Muscle layer of colon (tissue), 2 donors: ENCODE measurements around the gene NIP7.

Experiments used
- H3K27ac ChIP-seq: one replicate; pipeline ENCODE4 v1.7.0; 2013; ENCODE audit warnings: low read depth, mild to moderate bottlenecking, low read length, moderate library complexity
- H3K27me3 ChIP-seq, 2 donors: one replicate each; pipeline ENCODE4 v1.7.0; 2013; ENCODE audit warnings: low read length in 2 of 2, mild to moderate bottlenecking in 2 of 2; ENCODE audit not compliant: insufficient read depth in 2 of 2, control insufficient read depth in 1 of 2
- H3K36me3 ChIP-seq: one replicate; pipeline ENCODE4 v1.7.0; 2013; ENCODE audit warnings: mild to moderate bottlenecking, low read length; ENCODE audit not compliant: insufficient read depth
- H3K4me1 ChIP-seq: one replicate; pipeline ENCODE4 v1.7.0; 2013; ENCODE audit warnings: mild to moderate bottlenecking, low read length; ENCODE audit not compliant: insufficient read depth
- H3K4me3 ChIP-seq, 2 donors: one replicate each; pipeline ENCODE4 v1.7.0; 2013; ENCODE audit warnings: low read length in 2 of 2, low read depth in 1 of 2, mild to moderate bottlenecking in 1 of 2, moderate library complexity in 1 of 2
- H3K9ac ChIP-seq: one replicate; pipeline ENCODE4 v1.7.0; 2013; ENCODE audit warnings: low read length
- H3K9me3 ChIP-seq: one replicate; pipeline ENCODE4 v1.7.0; 2013; ENCODE audit warnings: mild to moderate bottlenecking, low read length
- donor health status: abdominal sarcoma.
- donor health status: Adenocarcinoma of cecum.

NIP7 gene

DNA sequence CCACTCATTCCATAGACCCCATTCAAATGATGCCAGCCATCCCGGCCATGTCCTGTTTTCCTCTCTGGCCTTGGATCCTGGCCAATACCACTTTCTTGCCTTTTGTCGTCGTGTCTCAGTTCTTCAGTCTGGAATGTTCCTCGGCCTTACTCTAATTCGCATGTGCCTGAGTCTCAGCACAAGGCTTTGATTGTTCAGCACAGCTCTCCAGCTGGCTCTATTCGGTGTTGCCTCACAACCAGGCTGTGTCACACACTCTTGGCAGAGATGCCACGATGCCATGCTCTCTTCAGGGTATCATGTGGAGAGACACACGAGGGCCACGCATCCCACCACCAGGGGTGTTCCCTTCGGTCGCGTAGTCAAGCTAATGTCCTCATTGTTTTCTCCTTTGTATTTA, 30.3 kb upstream of the NIP7 start:
- Histone ChIP-seq H3K9me3 (no peaks in the 10 kb centered on the region), H3K27me3 (no peaks in the 10 kb centered on the region), H3K36me3 (peaks cover 4% of the 10 kb centered on the region), H3K9ac (no peak overlapping the region), H3K4me1 (peaks cover 6% of the 10 kb centered on the region), H3K27ac (no peak overlapping the region), H3K4me3 (no peak overlapping the region)

DNA sequence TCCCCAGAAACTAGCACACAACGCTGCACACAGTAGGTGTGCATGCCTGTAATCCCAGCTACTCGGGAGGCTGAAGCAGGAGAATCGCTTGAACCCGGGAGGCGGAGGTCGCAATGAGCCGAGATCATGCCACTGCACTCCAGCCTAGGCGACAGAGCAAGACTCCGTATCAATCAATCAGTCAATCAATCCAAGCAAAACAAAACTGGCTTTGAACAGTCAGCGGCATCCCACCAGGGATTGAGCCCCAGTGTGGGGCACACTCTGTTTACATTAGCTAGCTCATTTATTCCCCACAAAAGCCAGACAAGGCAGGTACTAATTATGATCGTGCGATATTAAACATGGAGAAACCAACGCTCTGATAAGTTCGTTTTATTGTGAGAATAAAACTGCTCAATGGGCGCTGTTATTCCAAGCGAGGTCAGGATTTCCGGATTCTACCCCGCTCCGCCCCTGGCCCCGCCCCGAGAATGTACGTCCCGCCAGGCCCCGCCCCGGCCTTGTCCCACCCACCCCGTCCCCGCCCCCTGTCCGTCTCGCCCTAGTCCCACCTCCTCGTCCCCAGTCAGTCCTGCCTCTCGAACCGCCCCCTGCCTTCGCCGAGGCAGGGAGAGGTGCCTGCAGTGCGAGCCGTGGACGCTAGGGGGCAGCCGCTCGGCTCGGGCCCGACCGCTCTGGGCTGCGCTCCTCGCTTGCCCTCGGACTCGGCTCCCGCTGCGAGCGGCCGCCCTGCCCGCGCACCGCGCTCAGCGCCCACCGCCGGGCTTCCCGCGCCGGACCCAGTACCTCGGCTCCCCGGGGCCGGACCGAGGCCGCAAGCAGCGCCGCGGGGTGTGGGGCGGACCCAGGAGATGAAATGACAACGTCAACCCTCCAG, 28.7 kb upstream of the NIP7 start, which contains the start of gene VPS4A:
VPS4A (plus strand) TSS at position 698 of the 880 bp plus-strand sequence; CDS start at position 860, 162 bp downstream.
- Histone ChIP-seq H3K9ac (peak within 1 kb of the TSS; percentile 62), H3K4me3 (peak within 1 kb of the TSS; percentile 59 to 98), H3K27me3 (no peaks in the 10 kb centered on the region), H3K9me3 (no peaks in the 10 kb centered on the region), H3K4me1 (peaks cover 6% of the 10 kb centered on the region), H3K36me3 (peaks cover 18% of the 10 kb centered on the region), H3K27ac (peak within 1 kb of the TSS; percentile 86)

DNA sequence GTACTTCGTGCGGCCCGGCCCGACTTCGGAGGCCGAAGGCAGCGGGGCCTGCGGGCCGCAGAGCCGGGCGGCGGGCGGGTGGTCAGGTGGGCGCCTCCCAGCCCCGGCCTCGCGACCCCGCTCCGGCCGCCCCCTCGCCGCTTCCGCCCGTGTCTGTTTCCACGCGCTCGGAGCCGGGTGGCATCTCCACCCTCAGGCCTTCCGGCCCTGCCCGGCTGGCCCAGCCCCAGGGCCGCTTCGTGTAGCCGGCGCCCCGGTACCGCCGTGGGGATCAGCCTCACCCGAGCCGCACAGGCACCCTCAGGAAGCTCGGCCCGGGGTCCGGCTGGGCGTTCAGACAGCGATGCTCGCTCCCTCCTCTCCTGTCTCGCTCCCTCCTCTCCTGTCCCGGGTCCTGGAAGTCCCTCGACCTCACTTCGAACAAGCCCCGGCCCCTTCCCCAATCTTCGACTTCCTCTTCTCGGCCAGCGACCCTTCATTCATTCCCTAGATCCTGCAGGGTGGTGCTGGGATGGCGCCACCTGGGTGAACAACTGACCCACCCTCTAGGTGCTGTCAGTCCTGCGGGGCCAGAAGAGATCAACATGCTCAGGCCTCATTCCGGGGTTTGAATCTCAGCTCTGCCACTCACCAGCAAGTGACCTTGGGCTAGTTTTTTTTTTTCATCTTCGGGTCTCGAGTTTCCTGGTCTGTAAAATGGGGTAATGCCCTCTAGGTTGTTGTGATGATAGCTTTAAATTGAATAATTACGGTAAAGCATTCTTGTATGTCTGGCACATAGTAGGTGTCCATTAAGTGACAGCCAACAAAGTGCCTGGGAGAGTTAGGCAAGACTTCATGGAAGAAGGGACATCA, 27.8 kb upstream of the NIP7 start:
- Histone ChIP-seq H3K36me3 (peaks cover 27% of the 10 kb centered on the region), H3K27me3 (no peaks in the 10 kb centered on the region), H3K9ac (peak overlapping the region; percentile 62), H3K27ac (peak overlapping the region; percentile 86), H3K4me1 (peaks cover 6% of the 10 kb centered on the region), H3K9me3 (no peaks in the 10 kb centered on the region), H3K4me3 (peak overlapping the region; percentile 52 to 98)

DNA sequence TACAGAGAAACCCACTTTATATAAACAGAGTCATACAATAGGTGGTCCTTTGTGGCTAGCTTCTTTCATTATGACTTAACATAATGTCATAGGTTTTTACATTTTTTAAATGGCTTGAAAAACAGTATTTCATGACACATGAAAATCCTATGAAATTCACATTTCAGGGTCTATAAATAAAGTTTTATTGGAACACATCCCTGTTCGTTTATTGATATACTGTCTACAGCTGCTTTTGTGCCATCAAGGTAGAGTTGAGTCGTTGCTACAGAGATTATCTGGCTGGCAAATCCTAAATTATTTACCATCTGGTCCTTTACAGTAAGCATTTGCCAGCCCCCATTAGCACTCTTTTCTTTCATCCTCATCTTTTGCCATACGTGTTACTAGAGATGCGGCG, 26.1 kb upstream of the NIP7 start:
- no peak overlapping the region for H3K9ac ChIP-seq
- no peak overlapping the region for H3K4me3 ChIP-seq
- H3K9me3 ChIP-seq = no peaks in the 10 kb centered on the region
- no peak overlapping the region for H3K27ac ChIP-seq
- peaks cover 38% of the 10 kb centered on the region for H3K36me3 ChIP-seq
- peaks cover 6% of the 10 kb centered on the region for H3K4me1 ChIP-seq
- no peaks in the 10 kb centered on the region for H3K27me3 ChIP-seq

DNA sequence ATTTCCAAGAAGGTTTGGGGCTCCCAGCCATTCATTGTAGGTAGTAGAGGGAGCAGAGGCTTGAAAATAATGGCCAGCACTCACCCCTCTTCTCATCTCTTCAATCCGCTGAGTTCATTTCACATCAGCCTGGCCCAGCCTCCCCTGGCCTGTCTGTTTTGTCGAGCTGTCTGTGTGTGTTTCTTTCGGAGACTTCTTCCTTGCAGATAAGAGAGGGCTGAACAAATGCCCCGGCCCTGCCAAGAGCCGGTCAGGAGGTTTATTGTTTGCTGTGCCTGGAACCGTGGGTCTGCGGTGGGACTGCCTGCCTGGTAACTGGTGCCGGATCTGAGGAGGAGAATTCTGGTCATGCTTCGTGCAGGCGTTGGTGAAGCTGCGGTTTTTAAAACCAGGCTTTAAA, 25.0 kb upstream of the NIP7 start:
- Histone ChIP-seq H3K4me3 (no peak overlapping the region), H3K4me1 (peaks cover 6% of the 10 kb centered on the region), H3K27me3 (no peaks in the 10 kb centered on the region), H3K36me3 (peaks cover 49% of the 10 kb centered on the region), H3K9me3 (no peaks in the 10 kb centered on the region), H3K27ac (no peak overlapping the region), H3K9ac (no peak overlapping the region)

DNA sequence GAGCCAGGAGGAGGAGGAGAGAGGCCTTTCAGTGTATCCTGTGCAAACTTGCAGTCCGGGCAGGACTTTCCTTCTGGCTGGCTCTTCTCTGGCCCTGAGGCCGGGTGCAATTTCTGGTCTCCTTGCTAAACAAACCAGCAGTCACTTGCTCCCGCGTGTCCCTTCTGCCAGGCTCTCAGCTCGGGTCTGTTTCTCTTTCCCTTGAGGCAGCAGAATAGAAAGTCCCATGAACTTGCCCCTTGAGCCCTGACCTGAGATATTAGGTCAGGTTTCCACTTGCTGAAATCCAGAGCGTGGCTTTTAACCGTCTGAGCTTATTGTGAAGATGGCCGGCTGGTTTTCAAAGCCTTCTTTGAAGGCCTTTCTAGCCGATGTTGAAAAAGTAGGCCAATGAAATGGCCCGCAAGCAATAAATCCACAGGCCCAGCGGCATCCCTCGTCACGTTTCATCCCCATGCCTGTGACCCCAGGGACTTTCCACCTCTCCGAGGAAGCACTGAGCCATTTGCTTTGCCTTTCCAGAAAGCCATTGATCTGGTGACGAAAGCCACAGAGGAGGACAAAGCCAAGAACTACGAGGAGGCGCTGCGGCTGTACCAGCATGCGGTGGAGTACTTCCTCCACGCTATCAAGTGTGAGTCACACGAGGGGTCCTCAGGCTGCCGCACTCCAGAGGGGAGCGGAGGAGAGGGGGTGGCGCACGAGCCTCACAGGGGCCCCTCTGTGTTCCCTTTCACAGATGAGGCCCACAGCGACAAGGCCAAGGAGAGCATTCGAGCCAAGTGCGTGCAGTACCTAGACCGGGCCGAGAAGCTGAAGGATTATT, 23.9 kb upstream of the NIP7 start:
- Histone ChIP-seq H3K27ac (no peak overlapping the region), H3K36me3 (peaks cover 61% of the 10 kb centered on the region), H3K4me1 (peaks cover 6% of the 10 kb centered on the region), H3K9ac (no peak overlapping the region), H3K9me3 (no peaks in the 10 kb centered on the region), H3K4me3 (no peak overlapping the region), H3K27me3 (no peaks in the 10 kb centered on the region)

DNA sequence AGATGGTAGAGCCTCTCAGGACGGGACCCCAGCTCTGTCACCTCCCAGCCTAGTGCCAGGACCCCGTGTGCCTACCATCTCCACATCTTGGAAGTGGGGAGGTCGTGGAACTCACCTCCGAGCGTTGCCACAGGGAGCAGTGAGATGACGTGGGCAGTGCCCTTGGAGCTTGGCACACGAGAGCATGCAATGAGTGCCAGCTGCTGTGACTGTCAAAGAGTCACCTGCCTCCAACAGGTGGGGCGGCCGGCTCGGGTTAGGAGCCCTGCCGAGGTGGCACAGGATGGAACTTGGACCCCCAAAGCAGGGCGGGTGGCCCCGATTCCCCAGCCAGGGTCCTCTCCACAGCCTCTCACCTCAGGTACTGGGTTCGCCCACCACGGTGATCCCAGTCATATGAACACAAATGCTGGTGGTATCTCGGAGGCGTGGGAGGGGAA, 23.0 kb upstream of the NIP7 start:
- H3K4me3 ChIP-seq = no peak overlapping the region

DNA sequence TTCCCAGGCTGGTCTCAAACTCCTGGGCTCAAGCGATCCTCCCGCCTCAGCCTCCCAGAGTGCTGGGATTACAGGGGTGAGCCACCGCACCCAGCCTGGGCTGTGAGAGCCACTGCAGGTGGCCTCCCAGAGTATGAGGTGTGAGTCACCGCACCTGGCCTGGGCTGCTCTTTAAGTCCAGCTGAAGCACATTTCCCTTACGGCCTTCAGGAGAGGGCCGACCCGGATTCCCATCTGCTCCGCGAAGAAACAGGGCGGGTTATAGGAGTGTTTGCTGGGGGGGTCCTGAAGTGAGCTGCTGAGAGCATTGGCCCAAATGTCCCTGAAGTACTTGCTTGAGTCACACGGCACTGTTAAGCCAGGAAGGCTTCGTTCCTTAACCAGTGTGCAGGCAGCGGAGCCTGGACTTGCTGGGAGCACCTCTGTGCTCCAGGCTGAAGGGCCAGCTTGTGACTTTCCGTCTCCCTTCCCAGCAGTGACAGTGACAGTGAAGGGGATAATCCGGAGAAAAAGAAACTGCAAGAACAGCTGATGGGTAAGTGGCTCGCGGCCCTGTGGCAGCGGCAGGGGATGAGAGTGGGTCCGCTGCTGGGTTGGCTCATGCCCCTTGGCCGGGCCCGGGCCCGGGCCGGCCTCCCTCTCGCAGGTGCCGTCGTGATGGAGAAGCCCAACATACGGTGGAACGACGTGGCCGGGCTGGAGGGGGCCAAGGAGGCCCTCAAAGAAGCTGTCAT, 21.2 kb upstream of the NIP7 start:
- H3K36me3 ChIP-seq = peaks cover 87% of the 10 kb centered on the region
- no peak overlapping the region for H3K4me3 ChIP-seq
- no peak overlapping the region for H3K9ac ChIP-seq
- no peaks in the 10 kb centered on the region for H3K4me1 ChIP-seq
- H3K9me3 ChIP-seq = no peaks in the 10 kb centered on the region
- H3K27me3 ChIP-seq = no peaks in the 10 kb centered on the region
- no peak overlapping the region for H3K27ac ChIP-seq

More for the DNA sequence above, 23.0 kb upstream of the NIP7 start:
- Histone ChIP-seq H3K9ac (no peak overlapping the region), H3K4me1 (peaks cover 6% of the 10 kb centered on the region), H3K27me3 (no peaks in the 10 kb centered on the region), H3K36me3 (peaks cover 70% of the 10 kb centered on the region), H3K9me3 (no peaks in the 10 kb centered on the region), H3K27ac (no peak overlapping the region)

DNA sequence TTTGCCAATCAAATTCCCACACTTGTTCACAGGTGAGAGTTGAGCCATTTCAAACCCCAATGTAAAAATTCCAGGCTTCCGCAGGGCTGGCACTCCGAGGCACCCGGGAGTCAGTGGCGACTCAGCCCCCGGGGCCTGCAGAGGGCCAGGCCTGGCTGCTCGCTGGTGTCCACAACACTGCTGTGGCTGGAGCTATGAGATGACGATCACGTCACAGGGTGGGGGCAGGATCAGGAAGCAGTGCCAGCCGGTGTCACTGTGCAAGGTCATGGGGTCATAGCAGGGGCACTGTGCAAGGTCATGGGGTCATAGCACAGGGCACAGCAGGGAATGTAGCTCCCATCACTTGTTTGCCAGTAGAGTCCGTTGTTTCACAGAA, 20.7 kb upstream of the NIP7 start:
- no peaks in the 10 kb centered on the region for H3K4me1 ChIP-seq
- H3K36me3 ChIP-seq = peaks cover 92% of the 10 kb centered on the region

DNA sequence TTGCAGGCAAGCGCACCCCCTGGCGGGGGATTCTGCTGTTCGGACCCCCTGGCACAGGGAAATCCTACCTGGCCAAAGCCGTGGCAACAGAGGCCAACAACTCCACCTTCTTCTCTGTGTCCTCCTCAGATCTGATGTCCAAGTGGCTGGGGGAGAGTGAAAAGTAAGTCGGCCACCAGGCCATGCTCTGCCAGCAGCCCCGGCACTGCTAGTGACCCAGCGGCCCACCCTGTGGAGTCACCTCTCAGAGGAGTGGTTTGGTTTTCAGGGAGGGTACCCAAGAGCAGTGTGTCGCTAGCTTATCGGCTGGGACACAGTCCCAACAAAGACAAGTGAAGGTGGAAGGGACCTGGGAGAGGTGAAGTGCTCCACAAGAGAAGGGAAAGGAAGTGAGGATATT, 20.2 kb upstream of the NIP7 start:
- no peaks in the 10 kb centered on the region for H3K9me3 ChIP-seq

More for the DNA sequence above, 20.7 kb upstream of the NIP7 start:
- no peak overlapping the region for H3K4me3 ChIP-seq
- H3K9ac ChIP-seq = no peak overlapping the region
- no peaks in the 10 kb centered on the region for H3K9me3 ChIP-seq
- H3K27me3 ChIP-seq = no peaks in the 10 kb centered on the region
- no peak overlapping the region for H3K27ac ChIP-seq

More for the DNA sequence above, 20.2 kb upstream of the NIP7 start:
- H3K27me3 ChIP-seq = no peaks in the 10 kb centered on the region
- H3K36me3 ChIP-seq = peaks cover 92% of the 10 kb centered on the region
- no peak overlapping the region for H3K9ac ChIP-seq
- no peaks in the 10 kb centered on the region for H3K4me1 ChIP-seq
- no peak overlapping the region for H3K27ac ChIP-seq
- H3K4me3 ChIP-seq = no peak overlapping the region
